Measurements from ENCODE around the gene GJE1. TPM values are rescaled to one million over a fixed set of nuclear protein-coding genes. Genes with fewer than 3 reads are reported as not detected.

The GJE1 gene
- total RNA-seq, 1 experiment from 2014 or later = not detected

GRCh38 chr6:142172758-142173157 lies 40.0 kb downstream of the GJE1 start:
- ATAC-seq = no peak
- Histone ChIP-seq H3K4me3 (ENCODE audit: low read depth in 2 of 2, low read length in 2 of 2) (no peak overlapping the region), H3K4me1 (ENCODE audit: control insufficient read depth, insufficient read depth, low read length) (no peaks in the 10 kb centered on the region), H3K9me3 (ENCODE audit: control insufficient read depth, insufficient read depth, low read depth, low read length) (no peaks in the 10 kb centered on the region), H3K36me3 (ENCODE audit: control insufficient read depth, insufficient read depth, low read length) (peaks cover 43% of the 10 kb centered on the region), H3K27me3 (ENCODE audit: control insufficient read depth, insufficient read depth, low read length) (no peaks in the 10 kb centered on the region), H3K27ac (ENCODE audit: low read length) (no peak overlapping the region)
- ChIA-PET CTCF (no interaction called here), POLR2A (interaction anchor here (0.6 kb wide), 1 partner anchor 265 kb away, joined by 5 read pairs; no protein-coding TSS in a partner anchor)
- intact Hi-C loops (cut with micrococcal nuclease; ENCODE audit: unreplicated experiment) (no loop called here), in situ Hi-C loops (cut with HindIII; ENCODE audit: low pct_unique_long_range_greater_than_20kb, low sequenced_read_pairs) (no loop called here)
- TF ChIP-seq TCF7L2 (IDR thresholded peaks at IDR 0.05; ENCODE audit: low read depth, low read length) = no peak
- no peak for TF ChIP-seq REST (IDR thresholded peaks at IDR 0.05; ENCODE audit: insufficient read depth in 1 of 2, low read depth in 2 of 2, low read length in 1 of 2)
- no peak for TF ChIP-seq POLR2AphosphoS5 (IDR thresholded peaks at IDR 0.05; ENCODE audit: low read depth, low read length)
- TF ChIP-seq SIN3A (IDR thresholded peaks at IDR 0.05; ENCODE audit: borderline replicate concordance, insufficient read depth, low read depth, low read length) = no peak
- TF ChIP-seq CTCF (IDR thresholded peaks at IDR 0.05) = no peak
- no peak for DNase-seq (ENCODE audit: low read depth, low spot score)
- no TSS peak for BruUV-seq (replicated peaks)

DNA sequence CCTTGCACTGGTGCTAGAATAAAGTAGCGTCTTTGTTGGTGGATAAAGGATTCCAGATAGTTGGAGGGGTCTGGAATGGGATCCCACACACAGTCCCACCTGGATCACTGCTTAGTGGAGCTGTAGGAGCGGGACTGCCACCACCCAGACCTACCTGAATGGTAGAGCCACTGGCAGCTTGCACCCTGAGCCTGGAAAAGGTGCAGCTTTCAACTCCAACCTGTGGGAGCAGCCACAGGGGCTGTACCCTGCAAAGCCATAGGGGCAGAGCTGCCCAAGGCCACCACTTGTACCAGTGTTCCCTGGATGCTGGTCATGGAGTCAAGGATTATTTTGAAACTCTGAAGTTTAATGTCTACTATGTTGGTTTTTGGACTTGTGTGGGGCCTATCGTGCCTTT lies 41.3 kb downstream of the GJE1 start:
- Histone ChIP-seq H3K36me3 (ENCODE audit: control insufficient read depth, insufficient read depth, low read length) (peaks cover 41% of the 10 kb centered on the region), H3K27me3 (ENCODE audit: control insufficient read depth, insufficient read depth, low read length) (no peaks in the 10 kb centered on the region), H3K4me3 (ENCODE audit: low read depth in 2 of 2, low read length in 2 of 2) (no peak overlapping the region), H3K9me3 (ENCODE audit: control insufficient read depth, insufficient read depth, low read depth, low read length) (no peaks in the 10 kb centered on the region), H3K4me1 (ENCODE audit: control insufficient read depth, insufficient read depth, low read length) (no peaks in the 10 kb centered on the region), H3K27ac (ENCODE audit: low read length) (no peak overlapping the region)
- in situ Hi-C loops (cut with HindIII; ENCODE audit: low pct_unique_long_range_greater_than_20kb, low sequenced_read_pairs) = no loop called here
- no peak for TF ChIP-seq SIN3A (IDR thresholded peaks at IDR 0.05; ENCODE audit: borderline replicate concordance, insufficient read depth, low read depth, low read length)
- no peak for TF ChIP-seq TCF7L2 (IDR thresholded peaks at IDR 0.05; ENCODE audit: low read depth, low read length)
- TF ChIP-seq REST (IDR thresholded peaks at IDR 0.05; ENCODE audit: insufficient read depth in 1 of 2, low read depth in 2 of 2, low read length in 1 of 2) = no peak
- no peak for TF ChIP-seq CTCF (IDR thresholded peaks at IDR 0.05)
- no peak for TF ChIP-seq POLR2AphosphoS5 (IDR thresholded peaks at IDR 0.05; ENCODE audit: low read depth, low read length)
- CTCF ChIA-PET = no interaction called here
- intact Hi-C loops (cut with micrococcal nuclease; ENCODE audit: unreplicated experiment) = no loop called here
- POLR2A ChIA-PET = no interaction called here
- DNase-seq (ENCODE audit: low read depth, low spot score) (no peak), ATAC-seq (no peak)
- BruUV-seq (replicated peaks) = no TSS peak

Data from Panc1 (cell line).